ENCODE results near the gene PEF1. TPM values are rescaled to one million over a fixed set of nuclear protein-coding genes. Genes with fewer than 3 reads are reported as not detected.

PEF1 gene
- total and polyA plus RNA-seq, 2 donors (not counting 1 experiment from before 2014, with no cell fraction given) = 36.7 to 49.4 TPM

- no peak overlapping the region for H3K27ac ChIP-seq (ENCODE audit: low read length in 2 of 2)
- intact Hi-C loops (cut with micrococcal nuclease) = no loop called here
- H3K9me3 Mint-ChIP-seq (ENCODE audit: insufficient read depth) = no peaks in the 10 kb centered on the region
- H3K79me2 ChIP-seq (ENCODE audit: control insufficient read depth, insufficient read depth, low read length) = no peaks in the 10 kb centered on the region
- ChIA-PET POLR2A (no interaction called here), CTCF (interaction anchor here (1.0 to 1.3 kb wide), 2 partner anchors 118 to 293 kb away, joined by 3 to 8 read pairs; no protein-coding TSS in a partner anchor)
- H3K4me3 Mint-ChIP-seq = no peak overlapping the region
- H2AFZ ChIP-seq (ENCODE audit: insufficient read depth, low read depth, low read length, poor library complexity, severe bottlenecking) = peak overlapping the region; percentile 81
- H3K27ac Mint-ChIP-seq = no peak overlapping the region
- peaks cover 10% of the 10 kb centered on the region for H3K4me1 Mint-ChIP-seq
- no peak for DNase-seq
- no peaks in the 10 kb centered on the region for H3K36me3 ChIP-seq (replicated peaks in 1 of 2; ENCODE audit: control extremely low read depth in 1 of 2, control insufficient read depth in 1 of 2, extremely low read depth in 1 of 2, insufficient read depth in 2 of 2, low read length in 1 of 2)
- peak overlapping the region; percentile 14 for H3K9ac ChIP-seq (ENCODE audit: low read length)
- H3K9me3 ChIP-seq (ENCODE audit: control extremely low read depth in 1 of 3, control insufficient read depth in 2 of 3, insufficient read depth in 1 of 3, low read length in 2 of 3) = no peaks in the 10 kb centered on the region
- H3K27me3 ChIP-seq (replicated peaks in 1 of 4; ENCODE audit: control extremely low read depth in 1 of 4, control insufficient read depth in 3 of 4, insufficient read depth in 4 of 4, low read length in 3 of 4) = peaks cover 0 to 29% (median 9%) of the 10 kb centered on the region in 4 experiments
- WGBS (ENCODE audit: insufficient coverage) = 85% methylated on average over 6 of the region's 6 CpGs
- H3K4me1 ChIP-seq (ENCODE audit: control insufficient read depth in 2 of 2, insufficient read depth in 2 of 2, low read length in 2 of 2) = peaks cover 10 to 12% of the 10 kb centered on the region in 2 donors
- TF ChIP-seq EZH2 (IDR thresholded peaks at IDR 0.05; ENCODE audit: borderline replicate concordance, insufficient read depth, low read depth, low read length, poor library complexity, severe bottlenecking) (no peak), CTCF (IDR thresholded peaks at IDR 0.05) (no peak)
- peak overlapping the region in 1 of 5 experiments; percentile 5 for H3K4me3 ChIP-seq (ENCODE audit: control extremely low read depth in 1 of 5, extremely low read depth in 1 of 5, insufficient read depth in 1 of 5, low read depth in 2 of 5, low read length in 4 of 5)
- H3K27me3 Mint-ChIP-seq = peaks cover 37% of the 10 kb centered on the region
- ATAC-seq (ENCODE audit: low read depth) = no peak
- no peaks in the 10 kb centered on the region for H4K20me1 ChIP-seq (ENCODE audit: control insufficient read depth, insufficient read depth, low read length, poor library complexity, severe bottlenecking)
- H3K4me2 ChIP-seq (replicated peaks; ENCODE audit: low read depth, low read length, poor library complexity, severe bottlenecking) = peak overlapping the region; percentile 65
Measured at GRCh38 chr1:31670593-31670964, 25.9 kb upstream of the PEF1 start.

GRCh38 chr1:31669786-31670592 lies 25.3 kb upstream of the PEF1 start:
- 6% methylated on average over 30 of the region's 30 CpGs for whole genome bisulfite sequencing (ENCODE audit: insufficient coverage)
- ChIA-PET POLR2A (no interaction called here), CTCF (interaction anchor here (1.0 kb wide), 1 partner anchor 119 kb away, joined by 8 read pairs; no protein-coding TSS in a partner anchor)
- Mint-ChIP-seq H3K4me1 (peaks cover 10% of the 10 kb centered on the region), H3K27me3 (peaks cover 33% of the 10 kb centered on the region), H3K9me3 (ENCODE audit: insufficient read depth) (no peaks in the 10 kb centered on the region), H3K27ac (no peak overlapping the region), H3K4me3 (peak overlapping the region; percentile 54)
- H3K36me3 ChIP-seq (replicated peaks in 1 of 2; ENCODE audit: control extremely low read depth in 1 of 2, control insufficient read depth in 1 of 2, extremely low read depth in 1 of 2, insufficient read depth in 2 of 2, low read length in 1 of 2) = no peaks in the 10 kb centered on the region
- peak overlapping the region in 3 of 5 experiments; percentile 5 to 15 (median 9) for H3K4me3 ChIP-seq (ENCODE audit: control extremely low read depth in 1 of 5, extremely low read depth in 1 of 5, insufficient read depth in 1 of 5, low read depth in 2 of 5, low read length in 4 of 5)
- peak overlapping the region; percentile 65 for H3K4me2 ChIP-seq (replicated peaks; ENCODE audit: low read depth, low read length, poor library complexity, severe bottlenecking)
- H3K79me2 ChIP-seq (ENCODE audit: control insufficient read depth, insufficient read depth, low read length) = no peaks in the 10 kb centered on the region
- H3K27ac ChIP-seq (ENCODE audit: low read length in 2 of 2) = no peak overlapping the region
- TF ChIP-seq CTCF (IDR thresholded peaks at IDR 0.05) = no peak
- ATAC-seq (ENCODE audit: low read depth) (peak; percentile 60), DNase-seq (peak; percentile 55)
- H3K9ac ChIP-seq (ENCODE audit: low read length) = peak overlapping the region; percentile 14
- peaks cover 10 to 12% of the 10 kb centered on the region in 2 donors for H3K4me1 ChIP-seq (ENCODE audit: control insufficient read depth in 2 of 2, insufficient read depth in 2 of 2, low read length in 2 of 2)
- H3K27me3 ChIP-seq (replicated peaks in 1 of 4; ENCODE audit: control extremely low read depth in 1 of 4, control insufficient read depth in 3 of 4, insufficient read depth in 4 of 4, low read length in 3 of 4) = peaks cover 0 to 25% (median 9%) of the 10 kb centered on the region in 4 experiments
- intact Hi-C loops (cut with micrococcal nuclease) = no loop called here
- H2AFZ ChIP-seq (ENCODE audit: insufficient read depth, low read depth, low read length, poor library complexity, severe bottlenecking) = peak overlapping the region; percentile 81
- H4K20me1 ChIP-seq (ENCODE audit: control insufficient read depth, insufficient read depth, low read length, poor library complexity, severe bottlenecking) = no peaks in the 10 kb centered on the region
- H3K9me3 ChIP-seq (ENCODE audit: control extremely low read depth in 1 of 3, control insufficient read depth in 2 of 3, insufficient read depth in 1 of 3, low read length in 2 of 3) = no peaks in the 10 kb centered on the region
